HEK293T (cell line): Measurements from ENCODE around the gene ARHGAP23.
A peak's percentile ranks its signal among the peaks of the same experiment; 100 is the strongest.

Experiments used
- CTCF ChIA-PET: fragments of 350-600 bp; formaldehyde crosslinking; extraction: SDS; loops from one replicate; lab custom pipeline; 2021; ENCODE audit warnings: antibody characterized with exemption, inconsistent platforms; lab: Yijun Ruan, JAX
- POLR2A ChIA-PET: fragments of 350-600 bp; formaldehyde crosslinking; extraction: SDS; loops from one replicate; lab custom pipeline; 2020; ENCODE audit warnings: antibody characterized with exemption, inconsistent platforms; lab: Yijun Ruan, JAX
- DNase-seq: peaks from one replicate; pipeline ENCODE4 v3.0.0; 2012; ENCODE audit warnings: mixed read lengths; ENCODE audit errors: extremely low spot score
- ARNT ChIP-seq: fragments of 450-650 bp; IDR thresholded peaks from 2 replicates; pipeline ENCODE4 v1.6.1; 2017; ENCODE audit warnings: mild to moderate bottlenecking
- BHLHE40 ChIP-seq: fragments of 450-650 bp; IDR thresholded peaks from 2 replicates; pipeline ENCODE4 v1.6.1; 2016; ENCODE audit warnings: mild to moderate bottlenecking, moderate library complexity, borderline replicate concordance
- CTBP1 ChIP-seq: fragments of 450-650 bp; IDR thresholded peaks from 2 replicates; pipeline ENCODE4 v1.6.1; 2016; ENCODE audit warnings: borderline replicate concordance
- ELF4 ChIP-seq: fragments of 450-650 bp; IDR thresholded peaks from 2 replicates; pipeline ENCODE4 v1.6.1; 2017; ENCODE audit warnings: antibody characterized with exemption
- FOXA1 ChIP-seq: fragments of 450-650 bp; IDR thresholded peaks from 2 replicates; pipeline ENCODE4 v1.6.1; 2016; ENCODE audit warnings: mild to moderate bottlenecking
- FOXK2 ChIP-seq: fragments of 450-650 bp; IDR thresholded peaks from 2 replicates; pipeline ENCODE4 v1.6.1; 2016; ENCODE audit warnings: mild to moderate bottlenecking
- FOXM1 ChIP-seq: fragments of 450-650 bp; IDR thresholded peaks from 2 replicates; pipeline ENCODE4 v1.6.1; 2017; ENCODE audit warnings: mild to moderate bottlenecking, borderline replicate concordance
- HDGF ChIP-seq: fragments of 450-650 bp; IDR thresholded peaks from 2 replicates; pipeline ENCODE4 v1.6.1; 2017; ENCODE audit warnings: antibody characterized with exemption, borderline replicate concordance
- L3MBTL2 ChIP-seq: fragments of 450-650 bp; conservative IDR thresholded peaks from 2 replicates; pipeline ENCODE4 v1.6.1; 2016; ENCODE audit warnings: mild to moderate bottlenecking
- LEF1 ChIP-seq: fragments of 450-650 bp; IDR thresholded peaks from 2 replicates; pipeline ENCODE4 v1.6.1; 2017; ENCODE audit warnings: mild to moderate bottlenecking, borderline replicate concordance
- NFRKB ChIP-seq: fragments of 450-650 bp; IDR thresholded peaks from 2 replicates; pipeline ENCODE4 v1.6.1; 2016; ENCODE audit warnings: mild to moderate bottlenecking, moderate library complexity
- SP1 ChIP-seq: fragments of 450-650 bp; IDR thresholded peaks from 2 replicates; pipeline ENCODE4 v1.6.1; 2017
- SUZ12 ChIP-seq: fragments of 450-650 bp; IDR thresholded peaks from 2 replicates; pipeline ENCODE4 v1.6.1; 2016; ENCODE audit warnings: mild to moderate bottlenecking
- TARDBP ChIP-seq: fragments of 450-650 bp; IDR thresholded peaks from 2 replicates; pipeline ENCODE4 v1.6.1; 2016
- ZNF384 ChIP-seq: fragments of 450-650 bp; IDR thresholded peaks from 2 replicates; pipeline ENCODE4 v1.6.1; 2016
- TF ChIP-seq, protein P1 (sequence below): fragments of 450-650 bp; IDR thresholded peaks from 2 replicates; pipeline ENCODE4 v1.6.1; 2016

ARHGAP23 gene

DNA sequence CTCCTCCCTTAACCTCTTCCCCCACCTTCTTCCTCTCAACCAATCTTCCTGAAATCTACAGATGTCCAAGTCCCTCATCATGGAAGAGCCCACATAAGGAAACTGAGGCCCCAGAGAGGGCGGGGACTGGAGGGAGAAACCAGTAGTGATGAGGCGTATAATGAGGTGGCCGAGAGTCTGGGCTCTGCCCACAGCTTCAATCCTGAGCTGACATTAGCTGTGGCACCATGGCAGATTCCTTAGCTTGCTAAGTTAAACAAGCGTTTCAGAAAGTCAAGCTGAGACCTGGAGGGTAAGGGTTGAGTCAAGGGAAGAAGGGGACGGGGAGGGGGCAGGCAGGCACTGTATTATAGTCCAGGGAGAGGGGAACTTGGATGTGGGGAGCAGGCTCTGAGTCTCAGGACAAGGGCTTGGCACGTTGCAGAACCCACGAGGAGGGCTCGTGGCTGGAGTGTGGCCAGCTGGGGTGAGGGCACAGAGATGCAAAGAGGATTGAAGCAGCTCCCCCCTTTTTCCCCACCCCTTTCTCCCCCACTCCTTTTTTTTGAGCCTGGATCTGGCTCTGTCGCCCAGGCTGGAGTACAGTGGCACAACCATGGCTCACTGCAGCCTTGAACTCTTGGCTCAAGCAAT is 13.3 kb downstream of the ARHGAP23 start:
- POLR2A ChIA-PET = no interaction called here
- DNase-seq = no peak
- TF ChIP-seq FOXK2 = no peak
- TF ChIP-seq, protein P1, sequence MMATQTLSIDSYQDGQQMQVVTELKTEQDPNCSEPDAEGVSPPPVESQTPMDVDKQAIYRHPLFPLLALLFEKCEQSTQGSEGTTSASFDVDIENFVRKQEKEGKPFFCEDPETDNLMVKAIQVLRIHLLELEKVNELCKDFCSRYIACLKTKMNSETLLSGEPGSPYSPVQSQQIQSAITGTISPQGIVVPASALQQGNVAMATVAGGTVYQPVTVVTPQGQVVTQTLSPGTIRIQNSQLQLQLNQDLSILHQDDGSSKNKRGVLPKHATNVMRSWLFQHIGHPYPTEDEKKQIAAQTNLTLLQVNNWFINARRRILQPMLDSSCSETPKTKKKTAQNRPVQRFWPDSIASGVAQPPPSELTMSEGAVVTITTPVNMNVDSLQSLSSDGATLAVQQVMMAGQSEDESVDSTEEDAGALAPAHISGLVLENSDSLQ = no peak
- no peak for TF ChIP-seq SP1
- no peak for TF ChIP-seq FOXA1
- no peak for TF ChIP-seq SUZ12
- TF ChIP-seq ELF4 = no peak
- TF ChIP-seq CTBP1 = no peak
- CTCF ChIA-PET = interaction anchor here (0.9 to 1.4 kb wide), 3 partner anchors 17 to 33 kb away, joined by 3 read pairs; no protein-coding TSS in a partner anchor

- CTCF ChIA-PET = interaction anchor here (0.6 to 1.4 kb wide), 2 partner anchors 32 to 152 kb away, joined by 3 to 5 read pairs; no protein-coding TSS in a partner anchor
- POLR2A ChIA-PET = no interaction called here
- TF ChIP-seq HDGF (no peak), LEF1 (no peak)
- DNase-seq = no peak
Observed at GRCh38 chr17:38442548-38442947, 14.3 kb downstream of the ARHGAP23 start.

- ChIA-PET CTCF (interaction anchor here (0.7 to 1.0 kb wide), 3 partner anchors 13 to 145 kb away, joined by 3 to 5 read pairs (median 3); no protein-coding TSS in a partner anchor), POLR2A (interaction anchor here (1.4 kb wide), 1 partner anchor 17 kb away, joined by 3 read pairs; no protein-coding TSS in a partner anchor)
- DNase-seq = no peak
- TF ChIP-seq SUZ12 (no peak), ELF4 (no peak), CTBP1 (no peak), FOXK2 (no peak), ARNT (no peak), ZNF384 (no peak), SP1 (no peak), NFRKB (no peak), BHLHE40 (no peak), FOXM1 (no peak)
Observed at GRCh38 chr17:38443356-38444031, 15.2 kb downstream of the ARHGAP23 start.

- POLR2A ChIA-PET = interaction anchor here (1.4 kb wide), 1 partner anchor 18 kb away, joined by 3 read pairs; no protein-coding TSS in a partner anchor
- CTCF ChIA-PET = interaction anchor here (0.6 to 1.0 kb wide), 3 partner anchors 12 to 144 kb away, joined by 3 to 5 read pairs (median 3); no protein-coding TSS in a partner anchor
- DNase-seq = peak; percentile 77
- TF ChIP-seq BHLHE40 (no peak), SUZ12 (no peak), TARDBP (no peak), NFRKB (no peak), ARNT (no peak), LEF1 (no peak), L3MBTL2 (no peak), ELF4 (no peak), FOXM1 (no peak)
Observed at GRCh38 chr17:38444151-38444550, 15.9 kb downstream of the ARHGAP23 start.

DNA sequence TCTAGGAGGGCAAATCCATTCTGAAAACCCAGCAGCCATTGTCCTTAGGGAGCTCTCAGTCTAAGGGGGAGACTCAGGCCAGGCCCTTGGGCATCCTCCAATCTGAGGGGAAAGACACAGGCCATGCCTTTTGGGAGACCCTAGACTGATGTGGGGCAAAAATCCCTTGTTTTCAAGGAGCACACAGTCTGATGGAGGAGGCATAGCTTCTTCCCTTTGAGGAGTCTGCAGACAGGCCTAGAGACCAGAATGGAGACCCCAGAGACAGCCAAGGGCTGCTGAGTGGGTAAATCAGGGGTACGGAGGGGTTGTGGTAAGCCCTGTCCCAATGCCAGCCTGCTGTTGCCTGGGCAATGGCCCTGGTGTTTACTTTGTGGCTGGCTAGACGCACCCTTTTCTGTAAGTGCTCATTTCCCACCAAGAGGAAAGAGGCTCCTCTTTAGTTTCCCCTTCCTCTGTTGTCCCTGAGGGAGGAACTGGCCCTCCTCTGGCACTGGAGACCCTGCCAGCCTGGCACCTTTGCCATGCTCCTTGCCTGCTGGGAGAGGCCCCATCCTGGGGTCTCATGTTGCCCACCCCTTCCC is 19.3 kb downstream of the ARHGAP23 start:
- CTCF ChIA-PET = interaction anchor here (1.6 kb wide), 1 partner anchor 28 kb away, joined by 4 read pairs; no protein-coding TSS in a partner anchor
- DNase-seq = no peak
- POLR2A ChIA-PET = no interaction called here
- no peak for TF ChIP-seq ZNF384
- TF ChIP-seq FOXM1 = no peak
- TF ChIP-seq TARDBP = no peak
- no peak for TF ChIP-seq SUZ12
- no peak for TF ChIP-seq ELF4
- TF ChIP-seq ARNT = no peak
- no peak for TF ChIP-seq BHLHE40

DNA sequence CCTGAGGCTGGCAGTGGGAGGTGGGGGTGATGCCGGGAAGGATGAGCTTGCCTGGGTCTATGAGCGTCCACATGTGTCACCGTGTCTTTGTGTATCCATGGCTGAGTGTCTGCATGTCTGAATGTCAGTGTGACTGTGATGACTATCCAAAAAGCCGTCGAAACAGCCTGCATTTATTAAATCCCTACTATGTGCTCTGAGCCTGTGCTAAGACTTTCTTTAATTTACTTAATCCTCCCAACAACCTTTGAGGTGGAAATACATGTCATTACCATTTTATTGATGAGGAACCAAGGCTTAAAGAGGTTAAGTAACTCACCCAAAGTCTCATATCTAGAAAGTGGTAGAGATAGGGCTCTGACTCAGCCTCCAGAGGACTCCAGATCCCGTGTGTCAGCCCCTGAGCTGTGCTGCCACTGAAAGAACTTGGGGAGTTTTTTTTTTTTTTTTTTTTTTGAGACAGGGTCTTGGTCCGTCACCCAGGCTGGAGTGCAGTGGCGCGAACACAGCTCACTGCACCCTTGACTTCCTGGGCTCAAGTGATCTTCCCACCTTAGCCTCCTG is 20.0 kb downstream of the ARHGAP23 start:
- TF ChIP-seq, protein P1 = no peak
- TF ChIP-seq ELF4 = no peak
- TF ChIP-seq FOXA1 = no peak
- no peak for TF ChIP-seq BHLHE40
- no peak for TF ChIP-seq LEF1
- TF ChIP-seq SUZ12 = no peak
- TF ChIP-seq L3MBTL2 = no peak
- no peak for TF ChIP-seq CTBP1
- no peak for TF ChIP-seq FOXK2
- no peak for TF ChIP-seq TARDBP
- ChIA-PET CTCF (no interaction called here), POLR2A (no interaction called here)
- no peak for DNase-seq

- ChIA-PET CTCF (no interaction called here), POLR2A (no interaction called here)
- no peak for DNase-seq
- TF ChIP-seq FOXK2 (no peak), ELF4 (no peak), BHLHE40 (no peak), LEF1 (no peak), ARNT (no peak), L3MBTL2 (no peak), SUZ12 (no peak), HDGF (no peak), SP1 (no peak), FOXM1 (no peak), ZNF384 (no peak), CTBP1 (no peak), TARDBP (no peak), NFRKB (no peak), FOXA1 (no peak)
- TF ChIP-seq, protein P1 = no peak
Observed at GRCh38 chr17:38449364-38449763, 21.1 kb downstream of the ARHGAP23 start.
